HG02759 (cell line): ENCODE results near the gene COX8C.

ENCODE experiments used
- ATAC-seq: cut with Tn5 transposase; IDR thresholded peaks from one replicate; pipeline ENCODE4 v1.9.1; 2021; ENCODE audit warnings: mild to moderate bottlenecking, moderate library complexity; ENCODE audit not compliant: unreplicated experiment

The COX8C gene

GRCh38 chr14:93346926-93347721 is at the start of gene COX8C:
Gene COX8C, plus strand, starts transcription at chr14:93347182. Its CDS starts 87 bp downstream, at chr14:93347269.
- ATAC-seq, result no peak

GRCh38 chr14:93299416-93299815 is 47.6 kb upstream of the COX8C start:
- ATAC-seq, result no peak

GRCh38 chr14:93299866-93300265 is 47.1 kb upstream of the COX8C start:
- no peak for ATAC-seq

GRCh38 chr14:93301821-93302447 is 45.0 kb upstream of the COX8C start:
- ATAC-seq, result no peak

GRCh38 chr14:93302688-93303581 is 44.0 kb upstream of the COX8C start:
- no peak for ATAC-seq

GRCh38 chr14:93303659-93304058 is 43.3 kb upstream of the COX8C start:
- no peak for ATAC-seq

GRCh38 chr14:93304771-93305170 is 42.2 kb upstream of the COX8C start:
- no peak for ATAC-seq

GRCh38 chr14:93305725-93306418 is 41.1 kb upstream of the COX8C start:
- no peak for ATAC-seq

GRCh38 chr14:93306812-93307211 is 40.2 kb upstream of the COX8C start:
- no peak for ATAC-seq

- ATAC-seq, result no peak
Observed at GRCh38 chr14:93308686-93309345, 38.2 kb upstream of the COX8C start.

- no peak for ATAC-seq
Observed at GRCh38 chr14:93309427-93309966, 37.5 kb upstream of the COX8C start.

- no peak for ATAC-seq
Observed at GRCh38 chr14:93311082-93311481, 35.9 kb upstream of the COX8C start.

- ATAC-seq, result no peak
Observed at GRCh38 chr14:93315575-93315974, 31.4 kb upstream of the COX8C start.

GRCh38 chr14:93316716-93317115 is 30.3 kb upstream of the COX8C start:
- no peak for ATAC-seq

- no peak for ATAC-seq
Observed at GRCh38 chr14:93317210-93317874, 29.6 kb upstream of the COX8C start.

GRCh38 chr14:93317875-93318807 is 28.8 kb upstream of the COX8C start:
- ATAC-seq, result no peak

GRCh38 chr14:93318927-93319326 is 28.1 kb upstream of the COX8C start:
- ATAC-seq, result no peak

- ATAC-seq, result no peak
Observed at GRCh38 chr14:93319494-93319893, 27.5 kb upstream of the COX8C start.
